AG04450 (cell line): ENCODE results near the gene REEP5. TPM values are rescaled to one million over a fixed set of nuclear protein-coding genes. Genes with fewer than 3 reads are reported as not detected.

ENCODE experiments used
- CTCF ChIA-PET: fragments of 300-600, 350-600 bp; formaldehyde crosslinking; extraction: SDS; loops from one replicate; lab custom pipeline; 2022; ENCODE audit warnings: antibody characterized with exemption, inconsistent platforms; lab: Charles Lee
- POLR2A ChIA-PET: fragments of 350-600 bp; formaldehyde crosslinking; extraction: SDS; loops from one replicate; lab custom pipeline; 2021; ENCODE audit warnings: antibody characterized with exemption, inconsistent platforms; lab: Yijun Ruan, JAX
- DNase-seq: peaks from one replicate; pipeline ENCODE4 v3.0.0-alpha.2; 2011; ENCODE audit warnings: low read depth, low spot score
- H3K27ac ChIP-seq: one replicate; pipeline ENCODE4 v1.5.1; 2012; ENCODE audit warnings: low read depth, low read length, control low read depth
- H3K27me3 ChIP-seq: one replicate; pipeline ENCODE4 v1.6.0; 2012; ENCODE audit warnings: low read length; ENCODE audit not compliant: control insufficient read depth, insufficient read depth
- H3K4me3 ChIP-seq: 2 replicates; pipeline ENCODE4 v1.5.1; 2011; ENCODE audit warnings: mild to moderate bottlenecking, low read depth, low read length, control low read depth
- H3K9me3 ChIP-seq: 2 replicates; pipeline ENCODE4 v1.5.1; 2012; ENCODE audit warnings: low read length; ENCODE audit not compliant: control insufficient read depth, insufficient read depth
- polyA plus RNA-seq: library from polyadenylated mRNA; depleted of rRNA; stranded (reverse); fragments of >200 nt; gene quantifications from 2 replicates; pipeline ENCODE4 v1.2.3, GENCODE V29; 2011
- TF ChIP-seq, protein P1 (sequence below): IDR thresholded peaks from 2 replicates; pipeline ENCODE4 v1.5.1; 2011; ENCODE audit warnings: low read depth, low read length, control low read depth, inconsistent platforms

The REEP5 gene
- polyA plus RNA-seq, 1 experiment, result 163 TPM

DNA sequence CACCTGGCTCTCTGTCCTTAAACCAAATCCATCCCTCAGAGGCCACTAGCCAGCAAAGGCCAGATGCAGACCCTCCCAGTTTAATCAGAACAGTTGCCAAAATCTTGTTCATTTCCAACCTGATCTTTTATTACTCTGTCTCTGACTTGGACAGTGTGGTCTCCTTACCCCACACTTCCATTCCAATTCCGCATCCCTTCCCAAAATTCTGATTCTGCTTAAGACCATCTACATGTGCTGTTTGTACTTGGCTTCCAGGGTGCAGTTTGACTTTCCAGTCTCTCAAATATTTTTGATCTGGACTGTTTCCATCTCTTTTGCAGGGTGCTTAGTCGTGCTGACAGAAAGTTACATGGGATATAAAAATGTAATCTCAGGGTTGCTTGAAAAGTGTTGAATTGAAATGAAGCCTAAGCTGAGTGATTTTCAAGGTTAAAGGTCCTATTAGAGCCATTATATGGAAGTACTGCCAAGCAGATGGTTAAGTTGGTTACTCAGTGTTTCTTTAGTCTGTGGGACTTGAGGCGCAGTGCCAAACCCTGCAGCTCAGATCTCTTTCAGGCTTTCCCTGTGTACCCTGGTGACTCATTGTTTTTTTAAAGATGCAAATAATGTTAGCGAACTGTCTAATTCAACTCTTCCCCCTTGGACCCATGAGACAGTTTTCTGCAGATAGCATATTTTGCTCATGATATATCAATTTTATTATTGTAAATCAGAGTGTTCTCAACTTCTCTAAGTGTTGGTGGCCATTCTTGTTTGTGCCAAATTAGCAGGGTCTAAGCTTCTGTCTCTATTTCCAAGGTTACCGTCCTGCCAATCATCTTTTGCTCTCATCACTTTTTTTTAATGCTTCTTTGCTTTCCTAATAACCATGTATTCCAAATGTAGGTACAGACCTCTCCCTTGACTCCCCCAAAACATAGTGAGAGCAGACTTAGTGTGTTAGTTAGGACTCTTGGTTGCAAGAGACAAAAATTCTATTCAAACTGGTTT, 36.4 kb upstream of the REEP5 start:
- ChIA-PET POLR2A (interaction anchor here (1.1 to 1.6 kb wide), 2 partner anchors 18 to 37 kb away, joined by 3 to 4 read pairs; partner anchors contain the start of gene DCP2), CTCF (interaction anchor here (0.9 kb wide), 1 partner anchor 38 kb away, joined by 3 read pairs; no protein-coding TSS in a partner anchor)
- no peaks in the 10 kb centered on the region; the same call in 1 of the 2 replicates for H3K9me3 ChIP-seq
- no peak overlapping the region for H3K27ac ChIP-seq
- no peaks in the 10 kb centered on the region for H3K27me3 ChIP-seq
- DNase-seq, result peak; percentile 86
- TF ChIP-seq, protein P1, sequence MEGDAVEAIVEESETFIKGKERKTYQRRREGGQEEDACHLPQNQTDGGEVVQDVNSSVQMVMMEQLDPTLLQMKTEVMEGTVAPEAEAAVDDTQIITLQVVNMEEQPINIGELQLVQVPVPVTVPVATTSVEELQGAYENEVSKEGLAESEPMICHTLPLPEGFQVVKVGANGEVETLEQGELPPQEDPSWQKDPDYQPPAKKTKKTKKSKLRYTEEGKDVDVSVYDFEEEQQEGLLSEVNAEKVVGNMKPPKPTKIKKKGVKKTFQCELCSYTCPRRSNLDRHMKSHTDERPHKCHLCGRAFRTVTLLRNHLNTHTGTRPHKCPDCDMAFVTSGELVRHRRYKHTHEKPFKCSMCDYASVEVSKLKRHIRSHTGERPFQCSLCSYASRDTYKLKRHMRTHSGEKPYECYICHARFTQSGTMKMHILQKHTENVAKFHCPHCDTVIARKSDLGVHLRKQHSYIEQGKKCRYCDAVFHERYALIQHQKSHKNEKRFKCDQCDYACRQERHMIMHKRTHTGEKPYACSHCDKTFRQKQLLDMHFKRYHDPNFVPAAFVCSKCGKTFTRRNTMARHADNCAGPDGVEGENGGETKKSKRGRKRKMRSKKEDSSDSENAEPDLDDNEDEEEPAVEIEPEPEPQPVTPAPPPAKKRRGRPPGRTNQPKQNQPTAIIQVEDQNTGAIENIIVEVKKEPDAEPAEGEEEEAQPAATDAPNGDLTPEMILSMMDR, result no peak
- H3K4me3 ChIP-seq, result no peak overlapping the region

DNA sequence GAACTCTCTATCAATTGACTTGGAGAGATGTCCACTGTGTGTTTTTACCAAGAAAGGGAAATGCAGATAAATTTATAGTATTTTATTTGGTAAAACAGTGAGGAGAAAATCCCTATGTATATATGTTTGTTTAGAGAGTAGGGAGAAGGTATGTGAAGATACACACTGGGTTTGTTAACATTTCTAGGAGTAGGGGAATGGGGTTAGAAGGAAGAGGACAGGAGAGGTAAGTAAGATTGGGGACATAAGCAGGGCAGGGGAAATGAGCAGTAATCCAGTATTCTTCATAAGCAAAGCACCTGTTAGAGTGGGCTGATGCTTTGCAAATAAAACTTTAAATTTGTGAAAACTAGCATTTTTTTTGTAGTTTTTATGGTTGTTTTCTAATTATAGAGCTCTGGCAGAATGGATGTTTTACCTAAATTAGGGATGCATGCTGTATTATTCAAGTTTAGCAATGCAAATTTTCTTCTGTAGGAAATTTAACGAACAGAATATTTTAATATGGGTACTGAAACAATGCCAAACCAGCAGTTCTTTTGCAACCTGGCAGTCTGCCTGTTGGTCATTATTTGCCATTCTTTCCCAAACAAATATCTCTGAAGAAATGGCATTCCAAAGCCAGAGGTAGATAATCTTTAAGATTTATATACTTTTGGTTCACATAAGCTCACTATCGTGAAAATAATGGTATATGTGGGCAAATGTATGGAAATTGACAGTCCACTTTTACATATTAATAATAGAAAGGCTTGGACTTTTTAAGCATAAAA, 35.2 kb upstream of the REEP5 start:
- no peaks in the 10 kb centered on the region for H3K27me3 ChIP-seq
- H3K27ac ChIP-seq, result no peak overlapping the region
- H3K9me3 ChIP-seq, result no peaks in the 10 kb centered on the region; the same call in 1 of the 2 replicates
- DNase-seq, result no peak
- CTCF ChIA-PET, result interaction anchor here (0.9 kb wide), 1 partner anchor 39 kb away, joined by 3 read pairs; no protein-coding TSS in a partner anchor
- no peak overlapping the region for H3K4me3 ChIP-seq
- POLR2A ChIA-PET, result no interaction called here
- TF ChIP-seq, protein P1, result no peak

DNA sequence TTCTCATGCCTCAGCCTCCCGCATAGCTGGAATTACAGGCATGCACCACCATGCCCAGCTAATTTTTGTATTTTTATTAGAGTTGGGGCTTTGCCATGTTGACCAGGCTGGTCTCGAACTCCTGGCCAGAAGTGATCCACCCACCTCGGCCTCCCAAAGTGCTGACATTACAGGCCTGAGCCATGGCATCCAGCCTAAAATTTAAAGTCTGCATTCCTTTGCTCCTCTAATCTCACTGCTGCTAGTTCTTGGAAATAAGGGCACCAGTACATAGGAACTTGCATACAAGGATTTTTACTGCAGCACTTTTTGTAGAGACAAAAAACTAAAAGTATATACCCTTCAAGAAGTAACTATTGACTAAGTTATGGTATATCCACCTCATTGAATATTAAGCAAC, 34.6 kb upstream of the REEP5 start:
- POLR2A ChIA-PET, result no interaction called here
- Histone ChIP-seq H3K9me3 (no peaks in the 10 kb centered on the region; the same call in 1 of the 2 replicates), H3K4me3 (no peak overlapping the region), H3K27me3 (no peaks in the 10 kb centered on the region), H3K27ac (no peak overlapping the region)
- no peak for DNase-seq
- CTCF ChIA-PET, result no interaction called here
- TF ChIP-seq, protein P1, result no peak

DNA sequence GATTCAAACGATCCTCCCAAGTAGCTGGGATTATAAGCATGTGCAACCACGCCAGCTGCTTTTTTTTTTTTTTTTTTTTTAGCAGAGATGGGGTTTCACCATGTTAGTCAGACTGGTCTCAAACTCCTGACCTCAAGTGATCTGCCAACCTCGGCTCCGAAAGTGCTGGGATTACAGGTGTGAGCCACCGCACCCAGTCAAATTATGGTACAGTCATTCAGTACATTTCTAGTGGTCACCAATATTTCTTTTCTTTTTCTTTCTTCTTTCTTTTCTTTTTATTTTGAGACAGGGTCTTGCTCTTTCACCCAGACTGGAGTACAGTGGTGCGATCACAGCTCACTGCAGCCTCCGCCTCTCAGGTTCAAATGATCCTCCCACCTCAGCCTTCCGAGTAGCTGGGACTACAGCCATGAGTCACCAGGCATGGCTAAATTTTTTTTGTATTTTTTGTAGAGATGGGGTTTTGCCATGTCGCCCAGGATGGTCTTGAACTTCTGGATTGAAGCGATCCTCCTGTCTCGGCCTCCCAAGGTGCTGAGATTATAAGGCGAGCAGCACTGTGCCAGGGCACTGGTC, 29.2 kb upstream of the REEP5 start:
- Histone ChIP-seq H3K27ac (no peak overlapping the region), H3K9me3 (no peaks in the 10 kb centered on the region; the same call in 1 of the 2 replicates), H3K4me3 (no peak overlapping the region), H3K27me3 (no peaks in the 10 kb centered on the region)
- ChIA-PET CTCF (interaction anchor here (0.8 kb wide), 1 partner anchor 11 kb away, joined by 10 read pairs; no protein-coding TSS in a partner anchor), POLR2A (interaction anchor here (0.6 to 0.7 kb wide), 2 partner anchors 16 to 36 kb away, joined by 4 to 11 read pairs; no protein-coding TSS in a partner anchor)
- DNase-seq, result no peak
- TF ChIP-seq, protein P1, result no peak
